ENCODE results near the gene CNOT4.
"Not testable (repeated sequence)": the region's sequence is repeated elsewhere in the genome, so short reads cannot be mapped to it uniquely, and the experiment has no call there.

The CNOT4 gene

GRCh38 chr7:135447748-135448147 is 62.2 kb downstream of the CNOT4 start:
- no peak for DNase-seq

- no peak for DNase-seq
These were observed 64.2 kb downstream of the CNOT4 start for GRCh38 chr7:135445690-135446089.

- not testable (repeated sequence) for DNase-seq
These were observed 64.6 kb downstream of the CNOT4 start for GRCh38 chr7:135445266-135445665.

- DNase-seq, result no peak
These were observed 68.1 kb downstream of the CNOT4 start for GRCh38 chr7:135441791-135442190.

- DNase-seq, result no peak
These were observed 75.9 kb downstream of the CNOT4 start for GRCh38 chr7:135434047-135434446.

- DNase-seq, result no peak
These were observed 79.3 kb downstream of the CNOT4 start for GRCh38 chr7:135430626-135431025.

- no peak for DNase-seq
These were observed 81.0 kb downstream of the CNOT4 start for GRCh38 chr7:135428879-135429278.

GRCh38 chr7:135428011-135428410 is 81.9 kb downstream of the CNOT4 start:
- no peak for DNase-seq

GRCh38 chr7:135427166-135427565 is 82.7 kb downstream of the CNOT4 start:
- DNase-seq, result no peak

GRCh38 chr7:135425036-135425435 is 84.9 kb downstream of the CNOT4 start:
- DNase-seq, result no peak

GRCh38 chr7:135420786-135421185 is 89.1 kb downstream of the CNOT4 start:
- DNase-seq, result no peak

- DNase-seq, result no peak
These were observed 93.5 kb downstream of the CNOT4 start for GRCh38 chr7:135416431-135416830.

GRCh38 chr7:135414850-135415439 is 95.0 kb downstream of the CNOT4 start:
- DNase-seq, result no peak

- no peak for DNase-seq
These were observed 95.7 kb downstream of the CNOT4 start for GRCh38 chr7:135414208-135414607.

- no peak for DNase-seq
These were observed 98.8 kb downstream of the CNOT4 start for GRCh38 chr7:135411098-135411497.

- DNase-seq, result no peak
These were observed 99.4 kb downstream of the CNOT4 start for GRCh38 chr7:135410543-135410942.

GRCh38 chr7:135409845-135410542 is 99.9 kb downstream of the CNOT4 start:
- no peak for DNase-seq

- no peak for DNase-seq
These were observed 102.0 kb downstream of the CNOT4 start for GRCh38 chr7:135407884-135408283.

- no peak for DNase-seq
These were observed 103.0 kb downstream of the CNOT4 start for GRCh38 chr7:135406918-135407317.

GRCh38 chr7:135405969-135406368 is 103.9 kb downstream of the CNOT4 start:
- no peak for DNase-seq

- no peak for DNase-seq
These were observed 106.6 kb downstream of the CNOT4 start for GRCh38 chr7:135403302-135403701.

GRCh38 chr7:135397689-135398088 is 112.2 kb downstream of the CNOT4 start:
- DNase-seq, result no peak

GRCh38 chr7:135392701-135393100 is 117.2 kb downstream of the CNOT4 start:
- no peak for DNase-seq

GRCh38 chr7:135391514-135391913 is 118.4 kb downstream of the CNOT4 start:
- no peak for DNase-seq

GRCh38 chr7:135390829-135391228 is 119.1 kb downstream of the CNOT4 start:
- DNase-seq, result no peak
